NCI-H69 (cell line): ENCODE measurements around the gene NSG1.
A peak's percentile ranks its signal among the peaks of the same experiment; 100 is the strongest.

ENCODE experiments used
- DNase-seq: peaks from one replicate; lab custom pipeline; 2025; lab: John Stamatoyannopoulos, UW

The NSG1 gene

DNA sequence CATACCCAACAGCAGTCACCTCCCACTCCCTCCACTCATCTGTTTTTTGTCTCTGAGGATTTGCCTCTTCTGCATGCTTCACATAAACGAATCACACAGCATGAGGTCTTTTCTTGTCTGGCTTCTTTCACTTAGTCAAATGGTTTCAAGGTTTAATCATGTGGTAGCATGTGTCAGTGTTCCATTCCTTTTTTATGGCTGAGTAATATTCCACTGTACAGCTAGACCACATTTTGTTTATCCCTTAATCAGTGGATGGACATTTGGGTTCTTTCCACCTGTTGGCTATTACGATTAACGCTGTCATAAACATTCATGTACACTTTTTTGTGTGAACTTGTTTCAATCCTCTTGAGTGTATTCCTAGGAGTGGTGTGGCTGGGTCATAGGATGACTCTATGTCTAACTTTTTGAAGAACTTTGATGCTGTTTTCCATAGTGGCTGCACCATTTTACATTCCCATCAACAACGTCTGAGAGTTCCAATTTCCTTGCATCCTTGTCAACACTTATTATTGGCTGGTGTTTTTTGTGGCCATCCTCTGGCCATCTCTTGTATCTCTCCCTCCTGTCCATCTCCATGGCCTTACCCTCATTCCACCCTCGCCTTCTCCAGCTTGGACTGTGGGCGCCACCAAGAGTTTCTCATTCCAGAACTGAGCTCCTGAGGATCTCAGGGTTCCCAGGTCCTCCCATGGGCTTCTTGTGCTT, 12.4 kb upstream of the NSG1 start:
- DNase-seq = no peak

DNA sequence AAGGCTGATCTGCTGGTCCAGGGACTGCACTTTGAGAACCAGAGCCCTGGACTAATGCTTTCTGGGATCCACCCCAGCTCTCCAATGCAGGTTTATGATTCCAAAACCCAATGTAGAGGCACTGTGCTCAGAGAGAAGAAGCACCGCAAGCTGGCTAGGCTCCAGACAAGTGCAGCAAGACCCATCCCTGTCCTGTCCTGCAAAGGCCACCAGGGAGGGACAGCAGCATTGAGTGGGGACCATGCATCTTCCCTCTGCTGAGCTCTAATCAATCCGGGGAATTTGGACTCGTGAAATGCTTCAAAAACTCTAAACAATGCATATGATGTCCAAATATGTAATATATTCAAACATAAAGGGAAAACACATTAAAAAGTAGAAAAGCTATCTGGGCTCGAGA, 10.8 kb upstream of the NSG1 start:
- no peak for DNase-seq

DNA sequence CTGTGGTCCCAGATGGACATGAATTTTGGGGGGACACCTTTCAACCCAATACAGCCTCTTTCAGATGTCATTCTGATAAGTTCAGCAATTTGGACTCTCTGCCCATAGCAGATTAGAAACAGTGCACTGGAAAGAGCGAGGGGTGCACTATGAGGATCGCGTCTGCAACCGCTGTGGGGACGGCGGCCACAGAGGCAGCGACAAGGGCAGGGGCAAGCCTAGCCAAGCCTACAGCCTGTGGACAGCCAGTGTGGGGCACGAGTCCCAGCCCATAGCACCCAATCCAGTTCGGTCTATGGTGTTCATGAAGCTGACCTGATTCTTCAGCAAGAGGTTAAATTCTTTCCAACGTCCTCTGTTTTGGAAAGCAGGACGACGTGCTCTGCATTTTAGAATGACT, 9.7 kb upstream of the NSG1 start:
- DNase-seq = no peak

DNA sequence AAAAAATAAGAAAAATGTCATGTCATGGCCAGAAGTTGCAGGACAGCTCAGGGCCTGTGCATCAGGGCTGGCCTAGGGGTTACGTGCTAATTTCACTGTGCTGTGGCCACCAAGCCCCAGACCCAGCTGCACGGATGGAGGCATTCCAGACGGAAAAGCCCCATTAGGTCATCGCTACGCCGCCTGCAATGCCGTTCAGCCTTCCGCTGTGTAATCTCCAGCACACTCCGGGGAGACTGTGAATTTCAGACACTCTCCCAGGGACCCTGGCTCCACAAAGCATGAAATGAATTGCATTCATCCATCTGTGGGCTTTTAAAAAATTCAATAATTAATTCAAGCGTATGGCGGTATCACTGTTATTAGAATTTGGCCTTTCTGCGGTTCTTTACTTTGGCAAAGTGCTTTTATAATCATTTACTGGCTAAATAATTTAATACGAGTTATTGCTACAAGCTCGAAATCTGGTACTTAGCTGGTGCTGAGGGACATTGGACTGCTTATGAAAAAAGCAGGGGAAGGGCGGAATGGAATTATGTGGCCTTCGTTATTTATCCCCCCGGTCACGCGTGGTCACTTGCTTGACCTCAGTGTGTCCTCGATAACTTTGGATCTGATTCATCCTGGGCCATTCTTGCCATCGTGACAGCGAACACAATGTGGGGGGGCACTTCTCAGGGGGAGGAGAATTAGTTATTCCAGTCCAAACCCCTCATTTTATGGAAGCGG, 9.0 kb upstream of the NSG1 start:
- DNase-seq = no peak

DNA sequence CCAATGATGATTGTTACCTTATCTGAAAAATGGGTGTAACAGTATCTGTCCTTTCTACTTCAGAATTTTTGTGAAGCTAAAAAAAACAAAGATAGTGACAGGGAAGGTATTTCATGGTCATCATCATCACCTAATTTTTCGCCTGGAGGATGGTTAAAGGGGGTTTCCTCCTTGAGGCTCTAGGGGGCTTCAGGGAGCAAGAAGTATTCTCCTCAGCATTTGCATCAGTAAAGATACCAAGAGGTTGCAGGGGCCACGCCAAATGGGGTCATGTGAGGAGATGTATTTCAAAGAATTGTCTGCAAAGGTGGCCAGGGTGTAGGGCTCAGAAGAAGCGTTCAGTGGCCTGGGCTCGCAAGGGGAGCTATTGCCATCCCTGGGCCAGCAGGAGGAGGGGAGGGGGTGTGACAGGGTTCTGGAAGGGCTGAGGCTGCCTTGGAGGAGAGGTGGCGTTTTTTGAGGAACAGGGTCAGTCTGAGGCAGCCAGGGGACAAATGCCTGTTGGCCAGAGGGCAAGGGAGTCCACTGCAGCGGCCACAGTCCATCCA, 7.3 kb upstream of the NSG1 start:
- no peak for DNase-seq

DNA sequence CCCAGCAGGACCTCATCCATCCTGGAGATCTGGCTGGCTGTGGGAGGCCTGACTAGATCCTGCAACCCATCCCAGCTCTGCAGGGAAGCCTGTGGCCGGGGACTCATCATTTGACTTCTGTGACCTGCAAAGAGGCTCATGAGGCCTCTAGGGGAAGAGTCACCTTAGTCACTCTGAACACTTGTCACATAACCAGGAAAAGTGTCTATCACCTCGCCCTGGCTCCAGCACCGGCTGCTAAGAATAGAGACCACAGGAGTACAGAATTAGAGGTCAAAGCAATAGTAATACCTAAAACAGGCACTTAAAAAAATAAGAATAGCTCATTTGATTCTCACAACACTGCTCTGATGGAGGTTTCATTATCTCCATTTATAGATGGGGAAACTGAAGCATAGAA, 3.8 kb upstream of the NSG1 start:
- DNase-seq = no peak

DNA sequence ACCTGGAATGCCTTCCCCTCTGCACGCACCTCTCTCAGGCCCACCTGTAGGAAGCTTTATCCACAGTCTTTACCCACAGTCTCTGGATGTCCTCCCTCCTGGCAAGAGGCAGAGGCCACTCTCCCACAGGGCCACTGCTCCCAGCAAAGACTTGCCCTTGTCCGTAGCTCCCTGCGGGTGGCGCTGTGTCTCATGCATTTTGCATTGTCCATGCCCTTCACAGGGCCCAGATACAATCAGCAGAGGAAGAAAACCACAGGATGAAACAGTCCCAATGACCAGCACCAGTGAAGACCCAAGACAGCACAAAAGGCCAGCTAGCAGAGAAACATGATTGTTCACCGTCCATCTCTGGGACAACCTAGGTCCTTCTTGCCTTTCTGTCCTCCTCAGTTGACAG, 2.1 kb upstream of the NSG1 start:
- DNase-seq = peak; percentile 60

DNA sequence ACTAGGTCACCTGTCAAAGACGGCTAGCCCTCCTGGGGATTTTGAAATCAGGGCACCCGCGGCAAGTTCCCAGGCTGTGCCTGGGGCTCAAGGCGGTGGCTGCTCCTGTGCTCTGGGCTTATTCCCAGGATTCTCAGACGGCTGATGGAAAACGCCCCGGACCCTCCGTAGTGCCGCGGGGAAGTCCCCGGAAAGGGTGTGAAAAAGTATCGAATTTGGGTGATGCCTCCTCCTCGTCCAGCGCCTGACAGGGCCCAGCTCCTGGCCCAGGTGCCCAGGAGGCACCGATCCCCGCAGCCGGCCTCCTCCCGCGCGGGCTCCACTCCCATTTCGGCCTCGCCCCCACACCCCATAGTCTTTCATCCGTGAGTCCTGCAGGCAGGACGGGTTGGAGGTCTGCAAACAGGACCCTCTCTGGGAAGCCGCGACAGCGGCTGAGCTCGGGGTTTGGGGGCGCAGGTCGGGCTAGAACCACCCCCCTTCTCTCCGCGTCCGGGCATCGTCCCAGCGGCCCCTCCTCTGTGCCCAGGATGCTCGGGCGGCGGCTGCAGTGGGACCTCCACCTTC, 1.1 kb upstream of the NSG1 start:
- DNase-seq = no peak

DNA sequence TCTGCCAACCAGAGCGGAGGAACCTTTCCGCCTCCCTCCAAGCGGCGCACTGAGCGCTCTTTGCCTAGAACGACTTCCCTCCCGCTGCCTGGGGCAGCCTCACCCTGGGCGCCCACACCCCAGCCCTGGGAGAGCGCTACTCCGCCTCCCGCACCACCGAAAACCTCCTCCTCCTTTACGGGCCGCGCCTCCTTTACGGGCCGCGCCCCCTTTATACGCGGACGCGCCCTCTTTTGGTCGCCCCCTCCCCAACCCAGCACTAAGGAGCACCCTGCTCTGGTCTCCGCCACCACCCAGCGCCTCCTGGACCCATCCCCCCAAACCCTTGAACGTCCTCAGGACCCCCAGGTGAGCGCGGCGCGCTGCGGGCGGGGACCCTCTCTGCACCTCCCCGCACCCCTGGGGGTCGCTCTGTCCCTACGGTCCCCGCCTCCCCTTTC, 586 bp upstream of the NSG1 start:
- peak; percentile 58 for DNase-seq

DNA sequence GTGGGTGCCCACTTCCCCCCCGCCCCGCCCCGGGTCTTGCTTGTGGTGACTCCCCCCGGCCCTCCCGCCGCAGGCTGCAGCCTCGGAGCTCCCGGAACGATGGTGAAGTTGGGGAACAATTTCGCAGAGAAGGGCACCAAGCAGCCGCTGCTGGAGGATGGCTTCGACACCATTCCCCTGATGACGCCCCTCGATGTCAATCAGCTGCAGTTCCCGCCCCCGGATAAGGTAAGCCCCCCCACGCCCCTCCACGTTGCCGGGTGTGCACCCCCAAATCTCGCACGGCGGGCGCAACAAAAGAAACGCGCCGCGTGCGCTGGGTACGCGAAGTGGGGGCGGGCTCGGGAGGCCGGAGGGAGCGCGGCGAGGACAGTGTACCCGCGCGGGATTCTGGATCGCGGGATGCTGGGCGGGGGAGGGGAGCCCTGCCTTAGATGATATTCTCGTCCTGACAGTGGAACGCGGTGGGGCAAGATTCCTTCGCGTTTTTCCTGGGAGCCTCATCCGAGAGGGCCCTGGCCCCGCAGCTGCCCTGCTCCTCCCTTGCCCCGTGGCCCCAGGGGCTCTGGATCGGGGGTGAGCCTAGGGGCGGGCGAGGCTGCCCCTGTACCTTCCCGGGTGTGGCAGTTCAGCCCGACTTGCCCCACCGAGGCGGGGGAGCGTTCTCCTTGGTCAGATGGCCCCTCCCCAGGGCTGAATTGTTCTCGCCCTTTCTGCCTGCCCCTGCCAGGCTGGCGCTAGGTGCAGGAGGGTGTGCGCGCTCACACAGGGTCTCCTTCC, 819 bp downstream of the NSG1 start:
- peak; percentile 33 for DNase-seq

DNA sequence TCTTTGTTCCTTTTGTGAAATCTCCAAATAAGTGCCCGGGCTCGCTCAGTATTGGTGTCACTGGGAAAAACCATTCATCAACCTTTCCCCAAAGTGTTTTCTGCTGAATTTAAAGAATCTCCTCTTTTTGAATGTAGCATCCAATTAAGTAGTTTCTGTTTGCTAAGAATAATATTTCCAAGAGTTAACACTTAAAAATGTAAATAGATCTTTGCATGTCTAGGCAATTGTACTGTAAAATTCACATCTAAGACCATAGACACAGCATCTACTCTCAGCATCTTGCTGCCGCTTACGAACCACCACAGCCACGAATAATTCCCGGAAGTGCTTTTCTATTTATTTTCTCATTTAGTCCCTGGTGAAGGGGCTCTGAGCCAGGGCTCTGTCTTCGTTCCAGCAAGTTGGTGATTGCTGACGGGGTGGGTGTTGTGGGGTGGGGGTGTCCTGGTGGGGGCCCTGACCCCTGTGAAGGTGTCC, 1.4 kb downstream of the NSG1 start:
- DNase-seq = no peak

DNA sequence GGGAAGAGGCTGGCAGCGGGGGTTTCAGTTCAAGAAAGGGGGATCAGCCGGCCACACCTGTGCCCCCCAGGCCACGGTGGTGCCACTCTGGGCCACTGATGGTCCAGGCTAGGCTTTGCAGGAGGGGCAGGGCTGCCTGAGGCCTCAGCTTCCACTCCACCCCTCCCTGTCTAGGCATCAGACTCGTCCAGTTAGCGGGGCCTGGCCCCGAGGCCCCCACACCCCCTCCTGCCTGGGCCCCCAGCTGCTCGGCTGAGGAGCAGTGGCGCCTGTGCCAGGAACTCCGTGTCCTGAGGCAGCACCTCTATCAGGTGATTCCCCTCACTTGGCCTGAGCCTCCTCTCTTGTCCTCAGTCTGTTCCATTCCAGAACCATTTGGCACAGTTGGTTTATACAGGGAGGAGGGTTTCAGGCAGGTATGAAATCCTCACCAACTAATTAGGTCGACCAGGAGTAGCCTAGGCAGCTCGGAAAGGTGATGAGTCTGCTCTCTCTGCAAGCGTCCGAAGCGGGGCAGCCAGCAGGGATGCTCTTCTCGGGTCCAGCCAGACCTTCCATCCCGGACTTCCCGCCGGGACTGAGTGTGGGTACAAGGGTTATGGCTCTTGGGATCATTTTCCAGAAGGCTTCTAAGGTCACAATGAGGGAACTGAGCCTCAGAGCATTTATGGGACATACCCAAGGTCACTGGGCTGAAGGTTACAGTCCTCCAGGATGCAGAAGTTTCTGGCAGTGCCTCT, 2.1 kb downstream of the NSG1 start:
- DNase-seq = no peak

DNA sequence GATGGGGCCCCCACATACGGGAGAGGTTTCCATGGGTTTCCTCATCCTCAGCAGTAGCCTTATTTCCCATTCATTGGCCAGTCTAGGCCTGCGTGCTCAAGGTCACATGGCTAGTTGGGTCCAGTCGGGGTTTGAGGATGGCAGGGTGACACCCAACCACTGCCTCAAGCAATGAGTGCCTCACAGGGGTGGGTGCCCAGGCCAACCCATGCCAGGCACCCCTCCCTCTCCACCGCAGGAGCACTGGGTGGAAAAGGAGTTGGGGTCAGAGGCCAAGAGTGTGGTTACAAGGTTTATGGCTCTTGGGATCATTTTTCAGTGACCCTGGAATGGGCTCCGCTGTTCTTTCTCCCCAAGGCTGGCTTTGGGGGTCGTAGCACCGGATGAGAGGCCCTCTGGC, 3.1 kb downstream of the NSG1 start:
- DNase-seq = no peak

DNA sequence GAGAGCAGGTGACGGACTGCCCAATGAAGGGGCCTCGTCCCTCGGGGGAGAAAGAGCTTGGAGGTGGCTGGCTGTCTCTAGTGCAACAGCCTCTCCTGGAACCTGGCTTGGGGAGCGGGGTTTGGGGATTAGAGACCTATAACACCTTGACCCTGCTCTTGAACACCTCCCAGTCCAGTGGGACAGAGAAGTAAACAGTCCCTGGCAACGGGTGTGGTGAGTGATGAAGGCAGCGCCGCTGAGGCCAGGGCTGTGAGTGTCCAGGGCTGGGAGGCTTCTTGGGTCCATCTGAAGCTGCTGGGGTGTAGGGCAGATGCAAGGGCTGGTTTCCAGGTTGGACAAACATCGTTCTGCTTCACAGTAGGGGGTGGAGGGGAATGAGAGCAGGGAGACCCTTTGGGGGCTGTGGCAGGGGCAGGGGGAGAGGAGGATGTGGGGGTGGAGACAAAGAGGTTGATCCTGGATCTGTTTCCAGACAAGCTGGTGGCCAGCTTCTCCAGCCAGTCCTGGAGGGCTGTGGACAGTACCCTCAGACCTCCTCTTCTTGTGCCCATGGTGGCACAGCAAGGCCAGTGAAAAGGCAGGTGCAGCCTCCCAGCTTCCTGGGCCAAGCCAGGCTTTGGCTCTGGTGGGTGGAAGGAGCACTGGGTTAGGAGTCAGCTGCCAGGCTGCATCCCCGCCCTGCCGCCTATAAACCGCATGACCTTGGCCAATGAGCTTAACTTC, 3.8 kb downstream of the NSG1 start:
- no peak for DNase-seq

DNA sequence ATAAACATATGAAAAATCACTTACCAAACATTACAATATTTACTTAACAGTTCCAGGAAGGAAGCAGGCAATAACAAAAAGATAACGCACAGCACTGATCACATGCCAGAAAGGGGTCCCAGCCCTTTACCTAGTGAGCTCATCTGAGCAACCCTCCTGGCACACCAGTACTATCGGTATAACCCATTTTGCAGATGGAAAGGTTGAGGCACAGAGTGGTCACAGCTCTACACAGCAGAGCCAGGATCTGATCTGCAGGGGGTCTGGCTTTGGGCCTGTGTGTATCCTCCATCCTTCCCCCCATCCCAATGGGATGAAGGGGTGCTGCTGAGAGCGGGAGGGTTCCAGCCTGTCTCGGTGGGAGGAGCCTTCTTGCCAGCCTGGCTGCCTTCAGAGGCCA, 5.0 kb downstream of the NSG1 start:
- no peak for DNase-seq

DNA sequence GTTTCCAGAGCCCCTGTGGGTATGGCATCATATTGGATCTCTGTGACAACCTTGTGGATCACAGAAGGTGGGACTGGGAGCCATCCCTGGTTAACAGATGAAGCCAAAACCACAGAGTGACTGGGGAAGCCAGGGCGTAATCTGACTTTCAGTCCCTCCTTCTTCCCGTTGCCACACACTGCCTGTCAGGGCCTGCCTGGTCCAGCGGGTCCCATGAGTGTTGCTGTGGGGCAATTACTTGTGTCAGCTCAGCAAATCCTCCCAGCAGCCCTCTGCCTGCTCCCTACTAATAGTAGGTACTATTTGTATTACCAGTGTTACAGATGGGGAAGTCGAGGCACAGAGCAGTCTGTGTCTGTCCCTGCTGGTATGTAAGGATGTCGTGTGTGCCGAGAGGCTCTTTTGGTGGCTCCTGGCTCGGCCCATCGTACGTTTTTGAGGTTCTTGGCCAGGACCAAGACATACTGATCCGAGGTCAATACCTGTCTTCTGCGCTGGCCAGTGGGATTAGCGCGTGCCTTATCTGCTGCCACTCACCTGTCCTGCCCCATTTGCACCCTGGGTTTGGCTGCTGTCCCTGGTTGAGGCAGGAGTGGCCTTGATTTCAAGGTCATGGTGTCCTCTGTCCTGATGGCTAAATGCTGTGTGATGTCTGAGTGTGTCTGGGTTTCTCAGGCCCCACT, 5.7 kb downstream of the NSG1 start:
- DNase-seq = no peak

DNA sequence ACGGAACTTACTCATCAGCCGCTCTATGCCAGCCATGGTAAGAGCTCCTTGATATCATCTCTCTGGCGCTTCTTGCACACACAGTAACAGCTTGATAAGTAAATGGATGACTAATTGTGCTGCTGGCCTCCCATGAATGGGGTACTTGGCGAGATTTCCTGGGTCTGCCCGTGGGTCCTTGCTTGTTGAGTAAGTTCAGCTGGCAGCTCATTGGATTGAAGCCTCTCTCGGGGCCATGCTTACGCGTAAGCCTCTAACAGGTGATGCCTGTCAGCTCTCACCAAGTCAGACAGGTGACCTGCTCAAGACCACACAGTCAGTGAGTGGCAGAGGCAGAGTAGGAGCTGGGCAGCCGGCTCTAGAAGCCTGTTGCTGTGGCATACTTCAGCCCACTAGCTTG, 7.7 kb downstream of the NSG1 start:
- no peak for DNase-seq

DNA sequence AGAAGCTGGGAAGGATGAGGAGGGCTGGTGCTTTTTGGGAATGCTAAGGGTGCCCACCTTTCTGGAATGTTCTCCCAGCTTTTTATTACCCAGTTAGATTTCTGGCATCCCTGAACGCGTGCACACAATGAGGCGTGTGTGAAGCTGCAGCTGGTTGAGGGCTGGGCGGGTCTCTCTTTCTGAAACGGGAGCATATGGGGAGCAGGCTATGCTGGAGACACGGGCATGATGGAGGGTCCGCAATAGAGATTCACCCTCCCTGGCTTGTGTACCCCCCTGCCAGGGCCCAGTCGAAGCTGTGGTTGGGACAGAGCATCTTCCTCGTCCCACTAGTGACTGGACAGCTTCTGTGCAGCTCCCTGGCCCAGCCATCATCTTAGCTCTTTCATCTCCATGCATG, 8.5 kb downstream of the NSG1 start:
- no peak for DNase-seq

DNA sequence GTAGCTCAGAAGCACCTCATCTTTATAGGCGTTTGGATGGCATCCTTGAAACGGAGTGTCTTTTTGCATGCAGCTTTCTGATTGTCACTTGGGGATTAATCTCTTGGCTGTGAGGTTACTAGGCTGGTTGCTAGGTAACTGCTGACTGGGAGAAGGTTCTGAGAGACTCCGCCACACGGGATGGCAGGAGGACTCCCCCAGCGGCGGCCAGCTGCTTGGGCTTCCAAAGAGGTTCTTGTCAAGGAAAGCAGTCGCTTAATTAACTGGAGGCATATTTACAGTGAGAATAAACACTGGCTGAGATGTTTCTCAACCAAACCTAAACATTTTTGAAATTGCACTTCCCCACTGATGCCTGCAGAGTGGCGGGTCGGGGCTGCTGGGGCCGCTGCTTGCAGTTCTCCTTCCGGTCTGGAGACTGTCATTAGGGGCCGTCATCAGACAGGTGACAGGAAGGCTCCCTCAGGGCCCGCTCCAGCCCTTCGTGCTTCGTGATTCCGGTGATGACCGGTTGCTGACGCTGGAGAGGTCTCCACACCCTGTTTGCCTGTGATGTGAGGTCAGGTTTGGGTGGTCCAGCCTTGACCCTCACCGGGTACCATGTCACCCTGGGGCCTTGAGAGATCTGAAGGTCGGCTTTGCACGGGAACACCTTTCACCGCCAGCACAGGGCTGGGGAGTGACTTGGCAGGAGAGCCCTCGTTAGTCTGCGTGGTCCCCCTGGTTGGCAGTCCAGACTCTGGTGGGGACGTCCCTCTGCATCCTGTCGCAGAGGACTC, 9.1 kb downstream of the NSG1 start:
- DNase-seq = peak; percentile 53
